Measurements from ENCODE around the gene DOC2B.
"Not testable (repeated sequence)": the region's sequence is repeated elsewhere in the genome, so short reads cannot be mapped to it uniquely, and the experiment has no call there.

Gene DOC2B

GRCh38 chr17:172401-172800 lies 9.0 kb downstream of the DOC2B start:
- in situ Hi-C loops (cut with MboI; ENCODE audit: low pct_unique_long_range_greater_than_20kb, low sequenced_read_pairs) = no loop called here
- DNase-seq = no peak

- in situ Hi-C loops (cut with MboI; ENCODE audit: low pct_unique_long_range_greater_than_20kb, low sequenced_read_pairs) = no loop called here
- no peak for DNase-seq
These were observed 9.6 kb downstream of the DOC2B start for GRCh38 chr17:171871-172270.

- DNase-seq = no peak
- in situ Hi-C loops (cut with MboI; ENCODE audit: low pct_unique_long_range_greater_than_20kb, low sequenced_read_pairs) = no loop called here
These were observed 11.2 kb downstream of the DOC2B start for GRCh38 chr17:170130-170670.

GRCh38 chr17:168614-169013 lies 12.8 kb downstream of the DOC2B start:
- DNase-seq; in situ Hi-C loops (cut with MboI; ENCODE audit: low pct_unique_long_range_greater_than_20kb, low sequenced_read_pairs): not testable (repeated sequence)

- DNase-seq = no peak
- in situ Hi-C loops (cut with MboI; ENCODE audit: low pct_unique_long_range_greater_than_20kb, low sequenced_read_pairs) = no loop called here
These were observed 15.5 kb downstream of the DOC2B start for GRCh38 chr17:165939-166338.

GRCh38 chr17:164303-165235 lies 16.9 kb downstream of the DOC2B start:
- in situ Hi-C loops (cut with MboI; ENCODE audit: low pct_unique_long_range_greater_than_20kb, low sequenced_read_pairs) = no loop called here
- DNase-seq = peak; percentile 66

GRCh38 chr17:163514-164098 lies 17.8 kb downstream of the DOC2B start:
- in situ Hi-C loops (cut with MboI; ENCODE audit: low pct_unique_long_range_greater_than_20kb, low sequenced_read_pairs) = no loop called here
- DNase-seq = no peak

GRCh38 chr17:162689-163088 lies 18.8 kb downstream of the DOC2B start:
- DNase-seq = no peak
- in situ Hi-C loops (cut with MboI; ENCODE audit: low pct_unique_long_range_greater_than_20kb, low sequenced_read_pairs) = no loop called here

- in situ Hi-C loops (cut with MboI; ENCODE audit: low pct_unique_long_range_greater_than_20kb, low sequenced_read_pairs) = no loop called here
- DNase-seq = no peak
These were observed 20.0 kb downstream of the DOC2B start for GRCh38 chr17:161481-161880.

GRCh38 chr17:160336-160735 lies 21.1 kb downstream of the DOC2B start:
- in situ Hi-C loops (cut with MboI; ENCODE audit: low pct_unique_long_range_greater_than_20kb, low sequenced_read_pairs) = no loop called here
- no peak for DNase-seq

- DNase-seq = no peak
- in situ Hi-C loops (cut with MboI; ENCODE audit: low pct_unique_long_range_greater_than_20kb, low sequenced_read_pairs) = no loop called here
These were observed 21.8 kb downstream of the DOC2B start for GRCh38 chr17:159609-160008.

- DNase-seq = no peak
- in situ Hi-C loops (cut with MboI; ENCODE audit: low pct_unique_long_range_greater_than_20kb, low sequenced_read_pairs) = no loop called here
These were observed 23.1 kb downstream of the DOC2B start for GRCh38 chr17:158379-158778.

- no peak for DNase-seq
- in situ Hi-C loops (cut with MboI; ENCODE audit: low pct_unique_long_range_greater_than_20kb, low sequenced_read_pairs) = no loop called here
These were observed 23.5 kb downstream of the DOC2B start for GRCh38 chr17:157901-158300.

- no peak for DNase-seq
- in situ Hi-C loops (cut with MboI; ENCODE audit: low pct_unique_long_range_greater_than_20kb, low sequenced_read_pairs) = no loop called here
These were observed 24.5 kb downstream of the DOC2B start for GRCh38 chr17:156946-157345.

GRCh38 chr17:156094-156621 lies 25.3 kb downstream of the DOC2B start:
- in situ Hi-C loops (cut with MboI; ENCODE audit: low pct_unique_long_range_greater_than_20kb, low sequenced_read_pairs) = no loop called here
- DNase-seq = no peak

- in situ Hi-C loops (cut with MboI; ENCODE audit: low pct_unique_long_range_greater_than_20kb, low sequenced_read_pairs) = no loop called here
- DNase-seq = no peak
These were observed 25.9 kb downstream of the DOC2B start for GRCh38 chr17:155576-155975.

GRCh38 chr17:153851-154250 lies 27.6 kb downstream of the DOC2B start:
- no peak for DNase-seq
- in situ Hi-C loops (cut with MboI; ENCODE audit: low pct_unique_long_range_greater_than_20kb, low sequenced_read_pairs) = no loop called here

GRCh38 chr17:152860-153420 lies 28.5 kb downstream of the DOC2B start:
- no peak for DNase-seq
- in situ Hi-C loops (cut with MboI; ENCODE audit: low pct_unique_long_range_greater_than_20kb, low sequenced_read_pairs) = no loop called here

- no peak for DNase-seq
- in situ Hi-C loops (cut with MboI; ENCODE audit: low pct_unique_long_range_greater_than_20kb, low sequenced_read_pairs) = no loop called here
These were observed 29.3 kb downstream of the DOC2B start for GRCh38 chr17:151886-152859.
